HG03139 (cell line): ENCODE measurements around the gene DYNC2H1.

ENCODE experiments used
- ATAC-seq: cut with Tn5 transposase; IDR thresholded peaks from one replicate; pipeline ENCODE4 v1.9.1; 2021; ENCODE audit not compliant: unreplicated experiment

DYNC2H1 gene

DNA sequence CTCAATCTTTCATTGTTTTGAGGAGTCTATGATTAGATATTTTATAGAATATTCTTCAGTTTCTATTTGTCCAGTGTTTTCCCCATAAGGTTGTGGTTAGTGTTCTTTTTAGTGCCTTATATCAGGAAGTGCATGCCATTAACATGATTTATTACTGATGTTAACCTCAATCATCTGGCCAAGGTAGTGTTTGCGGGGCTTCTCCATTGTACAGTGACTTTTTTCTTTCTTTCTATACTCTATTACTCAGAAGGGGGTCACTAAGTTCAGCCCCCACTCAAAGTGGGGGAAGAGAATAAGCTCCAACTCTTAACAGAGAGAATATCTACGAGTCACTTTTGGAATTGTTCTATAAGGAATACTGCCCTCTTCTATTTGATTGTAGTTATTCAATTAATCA lies 415.8 kb downstream of the DYNC2H1 start:
- ATAC-seq, result no peak

DNA sequence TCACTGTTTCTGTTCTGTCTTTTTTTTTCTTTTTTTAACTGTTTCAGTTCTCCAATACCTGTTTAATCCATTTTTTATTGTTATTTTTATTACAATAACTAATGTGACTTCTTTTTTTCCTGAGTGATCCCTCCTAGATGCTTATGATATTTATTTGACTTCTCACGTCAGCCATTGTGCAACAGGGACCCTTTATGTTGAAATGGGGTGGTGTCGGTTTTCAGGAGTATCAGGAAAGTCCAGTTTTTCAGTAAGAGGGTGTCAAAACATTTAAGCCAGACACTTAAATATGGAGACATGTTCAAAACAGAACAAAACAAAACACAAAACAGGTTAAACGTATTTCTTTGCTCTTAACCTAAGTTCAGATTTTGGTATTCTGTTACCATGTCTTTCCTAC lies 418.8 kb downstream of the DYNC2H1 start:
- ATAC-seq, result no peak

DNA sequence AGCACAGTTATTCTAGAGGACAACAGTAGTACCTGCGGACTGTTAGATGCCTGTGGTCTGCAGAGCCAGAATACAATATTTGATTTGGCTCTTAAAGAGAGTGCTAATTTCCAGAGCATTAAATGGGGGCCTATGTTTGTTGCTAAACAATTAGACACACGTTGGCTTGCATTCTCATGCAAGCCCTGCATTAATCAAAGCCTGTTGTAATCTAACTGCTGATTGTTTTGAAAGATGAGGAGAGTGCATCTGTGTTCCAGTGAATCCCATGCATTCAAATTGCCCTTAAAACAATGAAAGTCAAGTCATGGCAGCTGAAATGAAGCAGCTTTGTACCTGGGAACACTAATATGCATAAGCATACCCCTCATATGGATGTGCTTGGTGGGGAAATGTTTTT lies 419.4 kb downstream of the DYNC2H1 start:
- ATAC-seq, result no peak

- no peak for ATAC-seq
These were observed 420.0 kb downstream of the DYNC2H1 start for GRCh38 chr11:103529181-103529684.
